Transverse colon (tissue), 4 donors: Measurements from ENCODE around the gene SLC52A3.

Experiments
- CTCF ChIP-seq, 5 experiments: fragments of 200-600 bp in 3 of 5; fragments of 450-650 bp in 2 of 5; sonication (generic) in 3 of 5; IDR thresholded peaks; 1 replicate in 2 of 5; 2 replicates in 3 of 5; pipeline ENCODE4 v1.5.1; 2016 to 2017; ENCODE audit warnings: antibody characterized with exemption in 5 of 5, inconsistent platforms in 3 of 5, mild to moderate bottlenecking in 2 of 5, moderate library complexity in 1 of 5
- EP300 ChIP-seq: sonication (generic); formaldehyde crosslinking; IDR thresholded peaks from one replicate; pipeline ENCODE4 v1.6.1; 2017; ENCODE audit warnings: antibody characterized with exemption, low read depth
- POLR2AphosphoS5 ChIP-seq, 3 donors: sonication (generic); formaldehyde crosslinking; IDR thresholded peaks; one replicate each; pipeline ENCODE4 v1.6.1; 2016; ENCODE audit warnings: antibody characterized with exemption in 3 of 3

- TF ChIP-seq CTCF (IDR thresholded peaks at IDR 0.05) (no peak), POLR2AphosphoS5 (IDR thresholded peaks at IDR 0.05) (no peak), EP300 (no peak)
These were observed 51.0 kb downstream of the SLC52A3 start for GRCh38 chr20:717271-717670.
